ENCODE measurements around the gene SMG5.

Gene SMG5

GRCh38 chr1:156281693-156282478, 739 bp downstream of the SMG5 start:
- DNase-seq: peak; percentile 71

GRCh38 chr1:156281281-156281680, 1.3 kb downstream of the SMG5 start:
- no peak for DNase-seq

DNA sequence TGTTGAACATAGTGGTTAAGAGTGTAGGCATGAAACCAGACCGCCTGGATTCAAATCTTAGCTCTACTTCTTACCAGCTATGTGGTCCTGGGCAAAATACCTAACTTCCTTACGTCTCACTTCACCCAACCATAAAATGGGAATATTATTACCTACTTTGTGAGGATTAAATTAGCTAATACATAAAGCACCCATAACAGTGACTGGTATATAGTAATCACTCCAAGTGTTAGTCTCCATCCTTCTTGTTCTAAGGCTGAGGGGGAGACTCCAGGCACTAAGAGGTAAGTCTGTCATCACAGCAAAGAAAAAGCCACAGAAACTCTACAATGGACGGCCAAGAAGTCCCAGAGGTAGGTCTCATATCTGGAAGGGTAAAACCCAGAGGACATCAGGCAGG, 2.8 kb downstream of the SMG5 start:
- no peak for DNase-seq

DNA sequence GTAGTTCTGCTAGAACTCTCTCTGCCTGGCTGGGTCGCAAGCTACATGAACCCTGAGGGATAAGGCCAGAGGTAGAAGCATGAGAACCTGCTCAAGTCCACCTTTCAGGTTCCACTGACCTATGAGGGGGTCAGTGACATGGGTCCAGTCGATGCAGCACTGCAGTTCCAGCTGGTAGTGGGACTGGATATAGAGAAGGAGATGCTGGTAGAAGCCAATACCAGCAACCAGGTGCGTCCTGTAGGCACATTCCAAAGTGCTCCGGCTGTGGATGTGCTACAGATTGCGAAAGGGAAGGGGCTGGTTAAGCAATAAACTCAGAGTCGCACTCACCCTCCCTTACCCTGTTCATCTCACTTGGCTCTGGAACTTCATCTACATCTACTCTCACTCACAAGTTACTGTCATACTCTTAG, 5.7 kb downstream of the SMG5 start:
- DNase-seq: no peak

GRCh38 chr1:156276532-156276931, 6.1 kb downstream of the SMG5 start:
- DNase-seq: no peak

- DNase-seq: no peak
Measured at GRCh38 chr1:156270314-156270713, 12.3 kb downstream of the SMG5 start.

DNA sequence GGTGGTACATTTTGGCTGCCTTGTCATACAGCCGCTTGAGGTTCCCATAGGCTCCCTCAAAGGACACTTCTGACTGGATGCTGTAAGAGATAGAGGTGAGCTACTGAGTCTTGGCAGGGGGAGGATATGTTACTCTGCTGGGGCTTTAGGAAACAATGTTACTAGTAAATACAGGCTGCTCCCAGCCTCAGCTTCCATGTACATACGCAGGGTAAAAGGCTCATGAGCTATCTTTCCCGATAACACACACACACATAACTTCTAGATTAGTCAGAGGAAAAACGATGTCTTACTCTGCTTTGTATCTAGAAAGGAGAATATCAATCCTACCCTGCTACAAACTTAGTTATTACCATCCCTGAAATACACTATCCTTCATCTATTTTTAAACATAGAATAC, 14.3 kb downstream of the SMG5 start:
- no peak for DNase-seq

GRCh38 chr1:156266051-156266450, 16.6 kb downstream of the SMG5 start:
- no peak for DNase-seq

DNA sequence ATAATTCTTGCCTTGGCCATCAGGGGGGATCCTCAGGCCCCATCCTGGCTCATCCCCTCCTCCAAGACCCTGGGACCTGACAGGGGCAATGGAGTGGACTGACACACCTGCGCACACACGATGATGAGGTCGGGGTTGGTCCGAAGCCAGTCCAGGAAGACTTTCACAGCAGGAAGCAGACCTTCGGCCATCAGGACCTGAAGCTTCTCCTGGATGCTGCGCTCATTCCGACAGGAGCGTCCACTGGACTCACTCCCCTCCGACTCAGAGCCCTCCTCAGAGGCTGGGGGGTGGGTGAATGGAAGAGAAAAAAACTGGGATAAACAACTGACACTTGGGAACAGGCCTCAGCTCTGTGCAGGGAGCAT, 19.4 kb downstream of the SMG5 start:
- no peak for DNase-seq

- no peak for DNase-seq
Measured at GRCh38 chr1:156262461-156263287, 20.0 kb downstream of the SMG5 start.

DNA sequence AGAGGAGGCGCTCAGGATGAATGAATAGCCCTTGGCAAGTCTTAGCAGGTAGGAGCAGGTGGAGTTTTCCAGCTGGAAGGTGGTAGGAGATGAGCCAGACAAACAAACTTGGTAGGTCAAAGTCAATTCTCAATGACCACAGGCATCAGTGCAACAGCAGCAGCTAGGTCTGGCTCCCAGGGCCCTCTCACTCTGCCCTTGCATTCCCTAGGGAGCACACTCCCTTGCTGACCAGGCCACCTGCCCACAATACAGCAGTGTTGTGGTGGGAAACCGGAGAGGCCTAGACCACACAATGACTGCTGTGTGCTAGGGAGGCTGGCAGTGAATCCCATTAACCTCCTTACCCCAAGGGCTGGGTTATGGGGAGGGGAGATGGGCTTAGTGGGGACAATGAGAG, 21.7 kb downstream of the SMG5 start:
- DNase-seq: no peak

DNA sequence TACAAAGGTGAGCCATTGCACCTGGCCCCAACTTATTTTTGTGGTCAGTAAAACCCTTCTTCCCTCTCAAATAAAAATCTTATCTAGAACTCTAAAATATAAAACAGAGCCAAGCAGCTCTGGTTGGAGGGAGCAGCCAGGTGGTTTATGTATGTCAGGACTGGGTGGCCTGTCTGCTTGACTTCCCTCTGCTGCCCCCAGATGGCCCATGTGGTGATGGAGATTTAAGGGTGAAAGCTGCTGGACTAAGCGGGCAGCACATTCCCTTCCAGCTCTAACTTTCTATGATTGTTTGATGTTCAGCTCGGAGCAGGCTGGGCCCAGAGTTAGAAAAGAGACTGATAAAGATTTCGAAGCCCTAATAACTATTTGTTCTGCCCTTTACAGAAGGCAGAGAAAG, 22.8 kb downstream of the SMG5 start:
- DNase-seq: no peak

GRCh38 chr1:156258859-156259258, 23.8 kb downstream of the SMG5 start:
- DNase-seq: no peak

GRCh38 chr1:156257711-156258110, 24.9 kb downstream of the SMG5 start:
- DNase-seq: no peak

GRCh38 chr1:156253634-156254033, 29.0 kb downstream of the SMG5 start:
- no peak for DNase-seq

- DNase-seq: no peak
Measured at GRCh38 chr1:156251527-156251926, 31.1 kb downstream of the SMG5 start.

- DNase-seq: no peak
Measured at GRCh38 chr1:156249593-156249992, 33.0 kb downstream of the SMG5 start.

DNA sequence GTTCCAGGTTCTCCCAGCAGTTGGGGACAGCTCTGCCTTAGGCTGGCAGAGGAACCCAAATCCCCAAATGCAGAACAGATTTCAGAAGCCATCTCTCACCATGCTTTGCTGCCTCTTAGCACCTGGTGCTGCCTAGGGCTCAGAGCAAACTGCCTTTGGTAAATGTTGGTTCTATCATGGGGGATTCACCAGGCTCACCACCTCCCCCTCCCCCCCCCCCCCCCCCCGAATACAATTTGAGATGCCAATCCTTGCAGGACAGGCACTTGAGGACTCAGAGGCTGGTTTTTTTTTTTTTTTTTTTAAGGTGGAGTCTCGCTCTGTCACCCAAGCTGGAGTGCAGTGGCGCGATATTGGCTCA, 34.3 kb downstream of the SMG5 start:
- DNase-seq: no peak

DNA sequence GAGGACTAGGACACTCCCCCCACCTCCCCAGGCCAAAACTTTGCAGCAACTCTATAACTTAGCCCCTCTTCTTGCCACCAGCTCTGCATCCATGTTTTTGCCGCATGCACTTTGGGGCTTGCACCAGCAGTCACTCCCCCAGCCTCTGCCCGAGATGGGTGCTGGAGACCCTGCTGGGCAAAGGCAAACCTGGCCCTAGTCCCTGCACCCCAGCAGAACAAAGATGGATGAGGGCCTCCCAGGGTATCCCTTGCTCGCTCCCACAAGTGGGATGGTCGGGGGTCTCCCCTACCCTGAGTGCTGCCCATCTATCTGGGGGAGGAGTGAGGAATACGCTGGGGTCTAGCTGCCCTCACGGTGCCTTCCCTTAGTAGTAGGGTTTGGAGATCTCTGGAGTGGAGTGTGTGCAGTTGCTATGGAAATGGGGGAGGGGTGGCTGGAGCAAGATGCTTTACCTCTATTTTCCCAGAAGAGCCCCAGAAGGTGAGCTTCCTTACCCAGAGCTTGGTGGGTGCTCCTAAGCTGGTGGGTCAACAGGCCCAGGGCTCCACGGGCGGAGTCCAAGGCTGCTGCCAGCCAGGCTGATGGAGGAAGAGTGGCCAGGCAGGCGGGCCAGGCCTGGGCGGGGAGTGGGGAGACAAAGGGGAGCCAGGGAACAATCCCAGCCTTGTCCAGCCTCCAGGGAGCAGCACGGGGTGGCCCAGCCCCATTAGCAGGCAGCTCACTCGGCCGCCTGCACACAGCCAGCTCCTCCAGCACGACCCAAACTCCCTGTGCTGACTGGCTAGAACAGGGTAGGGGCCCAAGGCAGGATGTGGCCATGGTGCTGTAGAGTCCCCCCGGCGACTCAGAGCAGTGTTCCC, 34.9 kb downstream of the SMG5 start, which contains the start of gene PAQR6:
PAQR6 (minus strand) TSS at position 597 of the 863 bp plus-strand sequence. CDS start 1,325 bp downstream, outside the sequence.
- no peak for DNase-seq

GRCh38 chr1:156246781-156247459, 35.7 kb downstream of the SMG5 start:
- DNase-seq: no peak

DNA sequence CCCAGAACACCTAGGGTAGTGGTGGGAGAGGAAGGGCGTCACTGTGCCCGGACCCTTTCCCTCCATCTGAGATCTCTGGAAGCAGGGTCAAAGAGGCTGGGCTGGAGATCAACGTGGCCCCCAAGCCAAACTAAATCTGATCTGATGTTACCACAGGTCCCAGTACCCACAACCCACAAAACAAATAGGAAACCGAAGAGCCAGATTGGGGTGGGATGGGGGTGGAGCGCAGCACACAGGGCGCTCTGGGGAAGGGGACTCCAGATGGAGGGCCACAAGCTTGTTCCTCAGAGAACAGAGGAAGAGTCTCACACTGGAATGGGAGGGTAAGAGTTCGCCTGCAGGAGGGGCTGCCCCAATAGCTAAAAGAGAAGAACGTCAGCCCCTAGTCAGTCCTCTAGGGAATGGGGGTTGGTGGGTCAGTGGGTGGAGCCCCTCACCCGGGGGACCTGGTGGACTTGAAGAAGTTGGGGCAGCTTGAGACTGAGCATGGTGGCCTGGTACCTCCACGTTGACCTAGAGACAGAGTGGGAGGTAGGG, 36.3 kb downstream of the SMG5 start:
- no peak for DNase-seq

- peak; percentile 77 for DNase-seq
Measured at GRCh38 chr1:156245451-156246232, 37.0 kb downstream of the SMG5 start.
